Measurements from ENCODE around the gene RAB35.

GRCh38 chr12:120055231-120056000 is 61.1 kb downstream of the RAB35 start:
- no peak for TF ChIP-seq SUZ12 (IDR thresholded peaks at IDR 0.05; ENCODE audit: extremely low read depth, insufficient read depth, insufficient read length)
- TF ChIP-seq YY1 (IDR thresholded peaks at IDR 0.05; ENCODE audit: insufficient read depth, insufficient read length): no peak
- no peak for TF ChIP-seq ZNF274 (IDR thresholded peaks at IDR 0.05; ENCODE audit: low read depth, low read length)
